Measurements from ENCODE around the gene NDUFA6. TPM values are rescaled to one million over a fixed set of nuclear protein-coding genes. Genes with fewer than 3 reads are reported as not detected.

Gene NDUFA6
- total RNA-seq, 1 experiment from 2014 or later, result 118 TPM

- no peaks in the 10 kb centered on the region for H3K9me3 ChIP-seq (ENCODE audit: low read length)
- no TSS peak for BruUV-seq (replicated peaks)
- peaks cover 10% of the 10 kb centered on the region for H3K4me1 ChIP-seq (ENCODE audit: insufficient read depth, low read length)
- no peak overlapping the region for H3K27ac ChIP-seq (ENCODE audit: low read length)
- ChIA-PET POLR2A (ENCODE audit: unreplicated experiment) (no interaction called here), CTCF (no interaction called here)
- no peaks in the 10 kb centered on the region for H3K9me2 ChIP-seq (replicated peaks; ENCODE audit: low read length)
- no peaks in the 10 kb centered on the region for H3K27me3 ChIP-seq (ENCODE audit: low read length)
- ATAC-seq, result peak; percentile 16
- H4K20me1 ChIP-seq (ENCODE audit: low read length), result no peaks in the 10 kb centered on the region
- TF ChIP-seq, protein P1, sequence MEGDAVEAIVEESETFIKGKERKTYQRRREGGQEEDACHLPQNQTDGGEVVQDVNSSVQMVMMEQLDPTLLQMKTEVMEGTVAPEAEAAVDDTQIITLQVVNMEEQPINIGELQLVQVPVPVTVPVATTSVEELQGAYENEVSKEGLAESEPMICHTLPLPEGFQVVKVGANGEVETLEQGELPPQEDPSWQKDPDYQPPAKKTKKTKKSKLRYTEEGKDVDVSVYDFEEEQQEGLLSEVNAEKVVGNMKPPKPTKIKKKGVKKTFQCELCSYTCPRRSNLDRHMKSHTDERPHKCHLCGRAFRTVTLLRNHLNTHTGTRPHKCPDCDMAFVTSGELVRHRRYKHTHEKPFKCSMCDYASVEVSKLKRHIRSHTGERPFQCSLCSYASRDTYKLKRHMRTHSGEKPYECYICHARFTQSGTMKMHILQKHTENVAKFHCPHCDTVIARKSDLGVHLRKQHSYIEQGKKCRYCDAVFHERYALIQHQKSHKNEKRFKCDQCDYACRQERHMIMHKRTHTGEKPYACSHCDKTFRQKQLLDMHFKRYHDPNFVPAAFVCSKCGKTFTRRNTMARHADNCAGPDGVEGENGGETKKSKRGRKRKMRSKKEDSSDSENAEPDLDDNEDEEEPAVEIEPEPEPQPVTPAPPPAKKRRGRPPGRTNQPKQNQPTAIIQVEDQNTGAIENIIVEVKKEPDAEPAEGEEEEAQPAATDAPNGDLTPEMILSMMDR (conservative IDR thresholded peaks at IDR 0.05; ENCODE audit: low read depth, low read length), result no peak
- TF ChIP-seq EZH2 (IDR thresholded peaks at IDR 0.05; ENCODE audit: low read length, unreplicated experiment), result no peak
- no peak for TF ChIP-seq EZH2phosphoT487 (IDR thresholded peaks at IDR 0.05; ENCODE audit: borderline replicate concordance, low read length)
- intact Hi-C loops (cut with micrococcal nuclease), result no loop called here
- H3K9ac ChIP-seq (ENCODE audit: low read length), result no peak overlapping the region
- H3K79me2 ChIP-seq (ENCODE audit: low read length), result peaks cover 29% of the 10 kb centered on the region
- H3F3A ChIP-seq (ENCODE audit: low read length, unreplicated experiment), result no peaks in the 10 kb centered on the region
- no peak overlapping the region for H2AFZ ChIP-seq (ENCODE audit: low read length)
- H3K36me3 ChIP-seq (ENCODE audit: low read depth, low read length), result peaks cover 19% of the 10 kb centered on the region
- no peak for DNase-seq
- no peak overlapping the region for H3K4me3 ChIP-seq (ENCODE audit: low read length)
- no peak overlapping the region for H3K4me2 ChIP-seq (ENCODE audit: low read length)
Observed at GRCh38 chr22:42083119-42083518, 7.5 kb downstream of the NDUFA6 start.

DNA sequence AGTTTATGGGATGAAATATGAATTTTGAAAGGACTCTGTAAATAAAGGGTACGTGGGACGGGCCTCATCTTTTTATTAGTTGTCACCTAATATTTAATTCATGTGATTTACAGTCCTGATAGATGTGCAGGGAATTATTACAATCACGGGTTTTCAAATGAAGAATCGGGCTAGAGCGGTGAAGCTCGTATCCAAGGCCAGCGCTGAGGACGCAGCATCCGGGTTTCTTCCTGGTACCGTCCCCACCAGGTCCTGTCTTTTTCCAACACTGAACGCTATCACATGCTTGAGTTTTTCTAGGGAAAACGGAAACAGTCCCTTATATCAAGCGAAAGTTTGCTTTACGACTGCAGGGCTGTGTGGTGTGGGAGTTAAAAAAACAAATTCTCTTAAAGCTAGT, 10.3 kb downstream of the NDUFA6 start:
- Histone ChIP-seq H4K20me1 (ENCODE audit: low read length) (no peaks in the 10 kb centered on the region), H3K36me3 (ENCODE audit: low read depth, low read length) (peaks cover 4% of the 10 kb centered on the region), H2AFZ (ENCODE audit: low read length) (peak overlapping the region; percentile 85), H3K27ac (ENCODE audit: low read length) (peak overlapping the region; percentile 76), H3K9me3 (ENCODE audit: low read length) (no peaks in the 10 kb centered on the region), H3K4me1 (ENCODE audit: insufficient read depth, low read length) (peaks cover 10% of the 10 kb centered on the region), H3K4me2 (ENCODE audit: low read length) (peak overlapping the region; percentile 100), H3K79me2 (ENCODE audit: low read length) (peaks cover 17% of the 10 kb centered on the region), H3F3A (ENCODE audit: low read length, unreplicated experiment) (no peaks in the 10 kb centered on the region), H3K9ac (ENCODE audit: low read length) (peak overlapping the region; percentile 92), H3K9me2 (replicated peaks; ENCODE audit: low read length) (no peaks in the 10 kb centered on the region), H3K4me3 (ENCODE audit: low read length) (peak overlapping the region; percentile 95), H3K27me3 (ENCODE audit: low read length) (no peaks in the 10 kb centered on the region)
- ChIA-PET POLR2A (ENCODE audit: unreplicated experiment) (interaction anchor here (0.6 kb wide), 1 partner anchor 10 kb away, joined by 4 read pairs; no protein-coding TSS in a partner anchor), CTCF (no interaction called here)
- no peak for TF ChIP-seq EZH2 (IDR thresholded peaks at IDR 0.05; ENCODE audit: low read length, unreplicated experiment)
- TF ChIP-seq, protein P1 (conservative IDR thresholded peaks at IDR 0.05; ENCODE audit: low read depth, low read length), result no peak
- no peak for TF ChIP-seq EZH2phosphoT487 (IDR thresholded peaks at IDR 0.05; ENCODE audit: borderline replicate concordance, low read length)
- BruUV-seq (replicated peaks), result no TSS peak
- ATAC-seq (no peak), DNase-seq (peak; percentile 8)
- intact Hi-C loops (cut with micrococcal nuclease), result loop anchor here (1.0 kb wide), 1 partner anchor 10 kb away; the partner anchor contains the start of gene NDUFA6

Data from PC-3 (cell line).